Measurements from ENCODE around the gene TMEM117. TPM values are rescaled to one million over a fixed set of nuclear protein-coding genes. Genes with fewer than 3 reads are reported as not detected.

The TMEM117 gene
- total RNA-seq, 4 donors from 2014 or later: 15.8 to 42.2 (median 24.0) TPM

GRCh38 chr12:44224399-44225148, 388.7 kb downstream of the TMEM117 start:
- no peaks in the 10 kb centered on the region for H3K4me1 ChIP-seq
- H3K27me3 ChIP-seq: no peaks in the 10 kb centered on the region
- DNase-seq: no peak
- no peaks in the 10 kb centered on the region for H3K9me3 ChIP-seq
- intact Hi-C loops (cut with DNase I): no loop called here
- no peak for TF ChIP-seq POLR2A (IDR thresholded peaks at IDR 0.05)
- TF ChIP-seq, protein P1, sequence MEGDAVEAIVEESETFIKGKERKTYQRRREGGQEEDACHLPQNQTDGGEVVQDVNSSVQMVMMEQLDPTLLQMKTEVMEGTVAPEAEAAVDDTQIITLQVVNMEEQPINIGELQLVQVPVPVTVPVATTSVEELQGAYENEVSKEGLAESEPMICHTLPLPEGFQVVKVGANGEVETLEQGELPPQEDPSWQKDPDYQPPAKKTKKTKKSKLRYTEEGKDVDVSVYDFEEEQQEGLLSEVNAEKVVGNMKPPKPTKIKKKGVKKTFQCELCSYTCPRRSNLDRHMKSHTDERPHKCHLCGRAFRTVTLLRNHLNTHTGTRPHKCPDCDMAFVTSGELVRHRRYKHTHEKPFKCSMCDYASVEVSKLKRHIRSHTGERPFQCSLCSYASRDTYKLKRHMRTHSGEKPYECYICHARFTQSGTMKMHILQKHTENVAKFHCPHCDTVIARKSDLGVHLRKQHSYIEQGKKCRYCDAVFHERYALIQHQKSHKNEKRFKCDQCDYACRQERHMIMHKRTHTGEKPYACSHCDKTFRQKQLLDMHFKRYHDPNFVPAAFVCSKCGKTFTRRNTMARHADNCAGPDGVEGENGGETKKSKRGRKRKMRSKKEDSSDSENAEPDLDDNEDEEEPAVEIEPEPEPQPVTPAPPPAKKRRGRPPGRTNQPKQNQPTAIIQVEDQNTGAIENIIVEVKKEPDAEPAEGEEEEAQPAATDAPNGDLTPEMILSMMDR (IDR thresholded peaks at IDR 0.05): no peak
- no peak overlapping the region for H3K27ac ChIP-seq
- H3K4me3 ChIP-seq: no peak overlapping the region
- no peaks in the 10 kb centered on the region for H3K36me3 ChIP-seq
- WGBS, 2 donors: 83 to 86% methylated on average over 4 of the region's 4 CpGs

GRCh38 chr12:44225149-44225510, 389.2 kb downstream of the TMEM117 start:
- no peak for DNase-seq
- TF ChIP-seq, protein P1 (IDR thresholded peaks at IDR 0.05): no peak
- TF ChIP-seq POLR2A (IDR thresholded peaks at IDR 0.05): no peak
- no peak overlapping the region for H3K27ac ChIP-seq
- no peaks in the 10 kb centered on the region for H3K9me3 ChIP-seq
- intact Hi-C loops (cut with DNase I): no loop called here
- WGBS, 2 donors: 33 to 36% methylated on average over 2 of the region's 2 CpGs
- H3K36me3 ChIP-seq: no peaks in the 10 kb centered on the region
- no peak overlapping the region for H3K4me3 ChIP-seq
- no peaks in the 10 kb centered on the region for H3K4me1 ChIP-seq
- no peaks in the 10 kb centered on the region for H3K27me3 ChIP-seq

GRCh38 chr12:44227616-44228015, 391.7 kb downstream of the TMEM117 start:
- H3K27ac ChIP-seq: no peak overlapping the region
- WGBS, 2 donors: 69 to 96% methylated on average over 2 of the region's 2 CpGs
- intact Hi-C loops (cut with DNase I): no loop called here
- no peak overlapping the region for H3K4me3 ChIP-seq
- no peak for DNase-seq
- no peaks in the 10 kb centered on the region for H3K9me3 ChIP-seq
- no peaks in the 10 kb centered on the region for H3K36me3 ChIP-seq
- no peaks in the 10 kb centered on the region for H3K4me1 ChIP-seq
- TF ChIP-seq, protein P1 (IDR thresholded peaks at IDR 0.05): no peak
- no peak for TF ChIP-seq POLR2A (IDR thresholded peaks at IDR 0.05)
- no peaks in the 10 kb centered on the region for H3K27me3 ChIP-seq

DNA sequence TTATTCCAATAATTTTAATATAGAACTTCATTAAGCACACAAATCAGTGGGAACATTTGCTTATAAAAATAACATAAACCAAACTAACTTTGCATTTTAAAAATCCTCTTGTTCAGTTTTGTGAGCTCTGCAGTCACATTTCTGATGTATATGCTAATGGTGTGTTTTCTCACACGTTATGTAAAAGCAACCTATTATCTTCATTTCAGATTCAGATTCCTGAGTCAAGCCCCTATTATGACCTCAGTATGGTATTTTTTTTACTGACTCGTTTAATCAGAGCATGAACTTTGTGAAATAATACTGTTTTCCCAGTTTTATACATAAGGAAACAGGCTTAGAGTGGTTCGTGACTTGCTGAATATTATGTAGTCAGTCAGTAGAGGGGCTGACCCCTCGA, 394.0 kb downstream of the TMEM117 start:
- intact Hi-C loops (cut with DNase I): no loop called here
- no peak for DNase-seq

GRCh38 chr12:44235674-44236073, 399.8 kb downstream of the TMEM117 start:
- H3K36me3 ChIP-seq: no peaks in the 10 kb centered on the region
- no peak overlapping the region for H3K27ac ChIP-seq
- intact Hi-C loops (cut with DNase I): no loop called here
- H3K4me3 ChIP-seq: no peak overlapping the region
- WGBS, 2 donors: 88 to 95% methylated on average over 1 of the region's 1 CpG
- no peak for DNase-seq
- no peaks in the 10 kb centered on the region for H3K27me3 ChIP-seq
- H3K9me3 ChIP-seq: no peaks in the 10 kb centered on the region
- TF ChIP-seq, protein P1 (IDR thresholded peaks at IDR 0.05): no peak
- no peak for TF ChIP-seq POLR2A (IDR thresholded peaks at IDR 0.05)
- no peaks in the 10 kb centered on the region for H3K4me1 ChIP-seq

More for the DNA sequence above, 394.0 kb downstream of the TMEM117 start:
- H3K27ac ChIP-seq: no peak overlapping the region
- no peak overlapping the region for H3K4me3 ChIP-seq
- 75 to 80% methylated on average over 4 of the region's 4 CpGs for WGBS, 2 donors
- H3K27me3 ChIP-seq: no peaks in the 10 kb centered on the region
- no peaks in the 10 kb centered on the region for H3K4me1 ChIP-seq
- H3K36me3 ChIP-seq: no peaks in the 10 kb centered on the region
- no peak for TF ChIP-seq POLR2A (IDR thresholded peaks at IDR 0.05)
- TF ChIP-seq, protein P1 (IDR thresholded peaks at IDR 0.05): no peak
- H3K9me3 ChIP-seq: no peaks in the 10 kb centered on the region

Data from esophagus squamous epithelium (tissue), 5 donors.